HEK293 (cell line): Measurements from ENCODE around the gene ULBP1.
A peak's percentile ranks its signal among the peaks of the same experiment; 100 is the strongest.

ENCODE experiments used
- ZNF121 ChIP-seq: fragments of 450-650 bp; formaldehyde crosslinking; IDR thresholded peaks from 2 replicates; pipeline ENCODE4 v1.5.1; 2016; ENCODE audit warnings: missing biosample characterization, missing genetic modification characterization
- ZNF16 ChIP-seq: fragments of 450-650 bp; formaldehyde crosslinking; IDR thresholded peaks from 2 replicates; pipeline ENCODE4 v1.5.1; 2016; ENCODE audit warnings: low read depth, missing biosample characterization, missing genetic modification characterization
- ZNF211 ChIP-seq: fragments of 450-650 bp; formaldehyde crosslinking; IDR thresholded peaks from 2 replicates; pipeline ENCODE4 v1.5.1; 2016; ENCODE audit warnings: low read depth, missing biosample characterization, missing genetic modification characterization
- ZNF335 ChIP-seq: fragments of 450-650 bp; formaldehyde crosslinking; conservative IDR thresholded peaks from 2 replicates; pipeline ENCODE4 v1.5.1; 2016; ENCODE audit warnings: missing biosample characterization, missing genetic modification characterization
- ZNF473 ChIP-seq: fragments of 450-650 bp; formaldehyde crosslinking; IDR thresholded peaks from 2 replicates; pipeline ENCODE4 v1.5.1; 2017; ENCODE audit warnings: missing biosample characterization, missing genetic modification characterization
- ZNF76 ChIP-seq: fragments of 450-650 bp; formaldehyde crosslinking; IDR thresholded peaks from 2 replicates; pipeline ENCODE4; 2016; ENCODE audit warnings: low read depth, missing biosample characterization, missing genetic modification characterization, borderline replicate concordance
- ZNF785 ChIP-seq: fragments of 450-650 bp; formaldehyde crosslinking; IDR thresholded peaks from 2 replicates; pipeline ENCODE4 v1.5.1; 2016; ENCODE audit warnings: missing biosample characterization, missing genetic modification characterization
- ZNF830 ChIP-seq: fragments of 450-650 bp; IDR thresholded peaks from 2 replicates; pipeline ENCODE4 v1.5.0; 2018; ENCODE audit warnings: missing biosample characterization, missing genetic modification characterization, low read depth, mild to moderate bottlenecking, moderate library complexity
- TF ChIP-seq, protein P1 (sequence below): fragments of 450-650 bp; formaldehyde crosslinking; IDR thresholded peaks from 2 replicates; pipeline ENCODE4 v1.5.1; 2016; ENCODE audit warnings: missing biosample characterization, missing genetic modification characterization
- TF ChIP-seq, protein P2 (sequence below): sonication (generic); formaldehyde crosslinking; IDR thresholded peaks from 2 replicates; pipeline ENCODE4 v1.8.1; 2022; ENCODE audit warnings: mild to moderate bottlenecking, moderate library complexity, missing genetic modification reagents
- TF ChIP-seq, protein P3 (sequence below): fragments of 450-650 bp; formaldehyde crosslinking; IDR thresholded peaks from 2 replicates; pipeline ENCODE4 v1.5.1; 2017; ENCODE audit warnings: missing biosample characterization, missing genetic modification characterization
- TF ChIP-seq, protein P4 (sequence below): fragments of 450-650 bp; formaldehyde crosslinking; IDR thresholded peaks from 2 replicates; pipeline ENCODE4 v1.5.1; 2016; ENCODE audit warnings: missing biosample characterization, missing genetic modification characterization
- TF ChIP-seq, protein P5 (sequence below): fragments of 450-650 bp; IDR thresholded peaks from 2 replicates; pipeline ENCODE4 v1.5.1; 2018; ENCODE audit warnings: missing biosample characterization, mild to moderate bottlenecking, missing genetic modification characterization

DNA sequence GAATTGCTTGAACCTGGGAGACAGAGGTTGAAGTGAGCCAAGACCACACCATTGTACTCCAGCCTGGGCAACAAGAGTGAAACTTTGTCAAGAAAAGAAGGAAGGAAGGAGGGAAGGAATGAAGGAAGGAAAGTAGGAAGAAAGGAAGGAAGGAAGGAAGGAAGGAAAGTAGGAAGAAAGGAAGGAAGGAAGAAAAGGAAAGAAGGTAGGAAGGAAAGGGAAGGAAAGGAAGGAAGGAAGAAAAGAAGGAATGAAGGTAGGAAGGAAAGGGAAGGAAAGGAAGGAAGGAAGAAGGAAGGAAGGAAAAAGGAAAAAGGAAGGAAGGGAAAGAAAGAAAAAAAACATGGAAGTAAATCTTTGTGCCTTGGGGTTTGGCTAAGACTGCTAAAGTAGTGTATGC, 11.7 kb downstream of the ULBP1 start:
- TF ChIP-seq ZNF335: no peak
- no peak for TF ChIP-seq ZNF76 (tag by site-specific recombination)
- no peak for TF ChIP-seq ZNF16
- TF ChIP-seq, protein P1, sequence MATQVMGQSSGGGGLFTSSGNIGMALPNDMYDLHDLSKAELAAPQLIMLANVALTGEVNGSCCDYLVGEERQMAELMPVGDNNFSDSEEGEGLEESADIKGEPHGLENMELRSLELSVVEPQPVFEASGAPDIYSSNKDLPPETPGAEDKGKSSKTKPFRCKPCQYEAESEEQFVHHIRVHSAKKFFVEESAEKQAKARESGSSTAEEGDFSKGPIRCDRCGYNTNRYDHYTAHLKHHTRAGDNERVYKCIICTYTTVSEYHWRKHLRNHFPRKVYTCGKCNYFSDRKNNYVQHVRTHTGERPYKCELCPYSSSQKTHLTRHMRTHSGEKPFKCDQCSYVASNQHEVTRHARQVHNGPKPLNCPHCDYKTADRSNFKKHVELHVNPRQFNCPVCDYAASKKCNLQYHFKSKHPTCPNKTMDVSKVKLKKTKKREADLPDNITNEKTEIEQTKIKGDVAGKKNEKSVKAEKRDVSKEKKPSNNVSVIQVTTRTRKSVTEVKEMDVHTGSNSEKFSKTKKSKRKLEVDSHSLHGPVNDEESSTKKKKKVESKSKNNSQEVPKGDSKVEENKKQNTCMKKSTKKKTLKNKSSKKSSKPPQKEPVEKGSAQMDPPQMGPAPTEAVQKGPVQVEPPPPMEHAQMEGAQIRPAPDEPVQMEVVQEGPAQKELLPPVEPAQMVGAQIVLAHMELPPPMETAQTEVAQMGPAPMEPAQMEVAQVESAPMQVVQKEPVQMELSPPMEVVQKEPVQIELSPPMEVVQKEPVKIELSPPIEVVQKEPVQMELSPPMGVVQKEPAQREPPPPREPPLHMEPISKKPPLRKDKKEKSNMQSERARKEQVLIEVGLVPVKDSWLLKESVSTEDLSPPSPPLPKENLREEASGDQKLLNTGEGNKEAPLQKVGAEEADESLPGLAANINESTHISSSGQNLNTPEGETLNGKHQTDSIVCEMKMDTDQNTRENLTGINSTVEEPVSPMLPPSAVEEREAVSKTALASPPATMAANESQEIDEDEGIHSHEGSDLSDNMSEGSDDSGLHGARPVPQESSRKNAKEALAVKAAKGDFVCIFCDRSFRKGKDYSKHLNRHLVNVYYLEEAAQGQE (tag by site-specific recombination): no peak
- no peak for TF ChIP-seq ZNF830 (tag by site-specific recombination)
- 0 out of 2 replicates have a peak, but pooled peaks have one; percentile 41 for TF ChIP-seq ZNF473 (tag by site-specific recombination)
- TF ChIP-seq, protein P2, sequence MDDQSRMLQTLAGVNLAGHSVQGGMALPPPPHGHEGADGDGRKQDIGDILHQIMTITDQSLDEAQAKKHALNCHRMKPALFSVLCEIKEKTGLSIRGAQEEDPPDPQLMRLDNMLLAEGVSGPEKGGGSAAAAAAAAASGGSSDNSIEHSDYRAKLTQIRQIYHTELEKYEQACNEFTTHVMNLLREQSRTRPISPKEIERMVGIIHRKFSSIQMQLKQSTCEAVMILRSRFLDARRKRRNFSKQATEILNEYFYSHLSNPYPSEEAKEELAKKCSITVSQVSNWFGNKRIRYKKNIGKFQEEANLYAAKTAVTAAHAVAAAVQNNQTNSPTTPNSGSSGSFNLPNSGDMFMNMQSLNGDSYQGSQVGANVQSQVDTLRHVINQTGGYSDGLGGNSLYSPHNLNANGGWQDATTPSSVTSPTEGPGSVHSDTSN (CRISPR knock-in tag): no peak
- TF ChIP-seq, protein P3, sequence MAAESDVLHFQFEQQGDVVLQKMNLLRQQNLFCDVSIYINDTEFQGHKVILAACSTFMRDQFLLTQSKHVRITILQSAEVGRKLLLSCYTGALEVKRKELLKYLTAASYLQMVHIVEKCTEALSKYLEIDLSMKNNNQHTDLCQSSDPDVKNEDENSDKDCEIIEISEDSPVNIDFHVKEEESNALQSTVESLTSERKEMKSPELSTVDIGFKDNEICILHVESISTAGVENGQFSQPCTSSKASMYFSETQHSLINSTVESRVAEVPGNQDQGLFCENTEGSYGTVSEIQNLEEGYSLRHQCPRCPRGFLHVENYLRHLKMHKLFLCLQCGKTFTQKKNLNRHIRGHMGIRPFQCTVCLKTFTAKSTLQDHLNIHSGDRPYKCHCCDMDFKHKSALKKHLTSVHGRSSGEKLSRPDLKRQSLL: no peak
- TF ChIP-seq, protein P4, sequence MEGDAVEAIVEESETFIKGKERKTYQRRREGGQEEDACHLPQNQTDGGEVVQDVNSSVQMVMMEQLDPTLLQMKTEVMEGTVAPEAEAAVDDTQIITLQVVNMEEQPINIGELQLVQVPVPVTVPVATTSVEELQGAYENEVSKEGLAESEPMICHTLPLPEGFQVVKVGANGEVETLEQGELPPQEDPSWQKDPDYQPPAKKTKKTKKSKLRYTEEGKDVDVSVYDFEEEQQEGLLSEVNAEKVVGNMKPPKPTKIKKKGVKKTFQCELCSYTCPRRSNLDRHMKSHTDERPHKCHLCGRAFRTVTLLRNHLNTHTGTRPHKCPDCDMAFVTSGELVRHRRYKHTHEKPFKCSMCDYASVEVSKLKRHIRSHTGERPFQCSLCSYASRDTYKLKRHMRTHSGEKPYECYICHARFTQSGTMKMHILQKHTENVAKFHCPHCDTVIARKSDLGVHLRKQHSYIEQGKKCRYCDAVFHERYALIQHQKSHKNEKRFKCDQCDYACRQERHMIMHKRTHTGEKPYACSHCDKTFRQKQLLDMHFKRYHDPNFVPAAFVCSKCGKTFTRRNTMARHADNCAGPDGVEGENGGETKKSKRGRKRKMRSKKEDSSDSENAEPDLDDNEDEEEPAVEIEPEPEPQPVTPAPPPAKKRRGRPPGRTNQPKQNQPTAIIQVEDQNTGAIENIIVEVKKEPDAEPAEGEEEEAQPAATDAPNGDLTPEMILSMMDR: no peak
- TF ChIP-seq ZNF121: no peak
- TF ChIP-seq ZNF211 (tag by site-specific recombination): no peak
- TF ChIP-seq ZNF785 (tag by site-specific recombination): no peak
- TF ChIP-seq, protein P5, sequence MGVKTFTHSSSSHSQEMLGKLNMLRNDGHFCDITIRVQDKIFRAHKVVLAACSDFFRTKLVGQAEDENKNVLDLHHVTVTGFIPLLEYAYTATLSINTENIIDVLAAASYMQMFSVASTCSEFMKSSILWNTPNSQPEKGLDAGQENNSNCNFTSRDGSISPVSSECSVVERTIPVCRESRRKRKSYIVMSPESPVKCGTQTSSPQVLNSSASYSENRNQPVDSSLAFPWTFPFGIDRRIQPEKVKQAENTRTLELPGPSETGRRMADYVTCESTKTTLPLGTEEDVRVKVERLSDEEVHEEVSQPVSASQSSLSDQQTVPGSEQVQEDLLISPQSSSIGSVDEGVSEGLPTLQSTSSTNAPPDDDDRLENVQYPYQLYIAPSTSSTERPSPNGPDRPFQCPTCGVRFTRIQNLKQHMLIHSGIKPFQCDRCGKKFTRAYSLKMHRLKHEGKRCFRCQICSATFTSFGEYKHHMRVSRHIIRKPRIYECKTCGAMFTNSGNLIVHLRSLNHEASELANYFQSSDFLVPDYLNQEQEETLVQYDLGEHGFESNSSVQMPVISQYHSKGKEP (tag by site-specific recombination): no peak
